Suprapubic skin (tissue), 3 donors: ENCODE data around the gene MAP3K13.

Experiments used
- CTCF ChIP-seq, 2 donors: fragments of 200-600 bp in 1 of 2; fragments of 450-650 bp in 1 of 2; sonication (generic) in 1 of 2; IDR thresholded peaks; one replicate each; pipeline ENCODE4 v1.5.1; 2016 to 2019; ENCODE audit warnings: antibody characterized with exemption in 2 of 2, mild to moderate bottlenecking in 1 of 2, moderate library complexity in 1 of 2
- POLR2AphosphoS5 ChIP-seq, 3 donors: sonication (generic); formaldehyde crosslinking; IDR thresholded peaks; one replicate each; pipeline ENCODE4 v1.6.1; 2017; ENCODE audit warnings: antibody characterized with exemption in 3 of 3

GRCh38 chr3:185401319-185401955 lies 38.5 kb downstream of the MAP3K13 start:
- no peak for TF ChIP-seq CTCF (IDR thresholded peaks at IDR 0.05)
- TF ChIP-seq POLR2AphosphoS5 (IDR thresholded peaks at IDR 0.05), result no peak
